IPS DF 4.7 (cell line): ENCODE data around the gene CBFA2T3.
"Not testable (repeated sequence)": the region's sequence is repeated elsewhere in the genome, so short reads cannot be mapped to it uniquely, and the experiment has no call there.

Experiments used
- DNase-seq: peaks from one replicate; pipeline ENCODE4 v3.0.0-alpha.2; 2013; ENCODE audit warnings: low spot score; ENCODE audit errors: extremely low read depth

CBFA2T3 gene

DNA sequence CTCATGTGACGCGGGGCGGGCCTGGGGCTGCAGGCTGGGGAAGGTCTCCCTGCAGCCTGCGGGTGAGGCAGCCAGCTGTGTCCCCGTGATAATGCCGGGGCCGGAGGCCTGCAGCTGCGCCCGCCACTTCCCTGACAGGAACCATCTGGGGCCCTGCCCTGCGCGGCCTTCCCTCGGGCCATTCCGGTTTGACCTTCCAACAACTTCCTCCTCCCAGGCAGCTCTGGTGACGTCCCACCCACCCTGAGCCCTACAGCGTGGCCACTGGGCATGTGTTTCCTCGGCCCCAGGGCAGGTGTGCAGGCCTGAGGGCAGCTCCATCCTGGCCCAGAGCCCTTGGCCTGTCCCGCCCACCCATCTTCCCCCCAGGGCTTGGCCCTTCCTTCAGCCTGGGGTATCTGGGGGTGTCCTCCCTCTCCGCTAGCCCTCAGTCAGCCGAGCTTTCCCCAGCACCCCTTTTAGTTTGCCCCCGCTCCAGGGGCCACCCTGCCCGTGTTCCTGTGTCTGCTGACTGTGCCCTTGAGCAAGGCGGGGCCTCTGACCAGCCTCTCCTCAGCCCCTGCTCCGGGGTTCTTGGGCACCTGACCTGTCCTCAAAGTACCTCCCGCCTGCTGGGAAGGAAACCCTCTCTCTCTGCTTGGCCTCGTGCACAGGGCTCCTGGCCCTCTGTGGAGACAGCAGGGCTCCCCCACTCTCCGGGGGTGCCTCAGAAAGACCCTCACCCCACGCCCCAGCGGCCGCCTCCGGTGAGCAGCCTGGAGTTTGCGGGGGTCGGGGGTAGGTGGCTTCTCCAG lies at the start of gene CBFA2T3:
Gene CBFA2T3 (minus strand): TSS at position 190 of the 794 bp plus-strand sequence. CDS start 400 bp downstream, outside the sequence.
- DNase-seq, result no peak

DNA sequence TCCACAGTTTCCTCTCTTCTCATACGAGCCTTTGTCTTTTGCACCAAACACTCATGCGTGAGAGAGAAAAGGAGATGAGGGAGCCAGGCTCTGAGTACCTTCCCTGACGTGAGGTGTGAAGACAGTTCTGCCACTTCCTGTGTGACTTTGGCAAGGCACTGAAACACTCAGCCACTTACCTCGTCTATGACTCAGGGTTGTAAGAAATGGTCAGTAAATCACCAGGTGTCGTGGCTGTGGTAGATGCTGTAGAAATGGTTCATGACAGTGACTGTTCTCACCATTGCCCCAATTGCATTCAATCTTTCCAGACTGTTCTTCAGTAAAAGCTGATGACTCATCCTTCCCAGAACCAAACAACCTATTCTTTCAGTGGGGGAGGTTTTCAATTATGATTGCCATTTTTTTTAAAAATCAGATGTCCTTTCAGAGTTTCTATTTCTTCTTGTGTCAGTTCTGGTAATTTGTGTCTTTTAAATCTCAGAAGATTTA lies 49.2 kb upstream of the CBFA2T3 start:
- DNase-seq, result no peak

GRCh38 chr16:89025636-89026035 lies 48.6 kb upstream of the CBFA2T3 start:
- DNase-seq, result no peak

DNA sequence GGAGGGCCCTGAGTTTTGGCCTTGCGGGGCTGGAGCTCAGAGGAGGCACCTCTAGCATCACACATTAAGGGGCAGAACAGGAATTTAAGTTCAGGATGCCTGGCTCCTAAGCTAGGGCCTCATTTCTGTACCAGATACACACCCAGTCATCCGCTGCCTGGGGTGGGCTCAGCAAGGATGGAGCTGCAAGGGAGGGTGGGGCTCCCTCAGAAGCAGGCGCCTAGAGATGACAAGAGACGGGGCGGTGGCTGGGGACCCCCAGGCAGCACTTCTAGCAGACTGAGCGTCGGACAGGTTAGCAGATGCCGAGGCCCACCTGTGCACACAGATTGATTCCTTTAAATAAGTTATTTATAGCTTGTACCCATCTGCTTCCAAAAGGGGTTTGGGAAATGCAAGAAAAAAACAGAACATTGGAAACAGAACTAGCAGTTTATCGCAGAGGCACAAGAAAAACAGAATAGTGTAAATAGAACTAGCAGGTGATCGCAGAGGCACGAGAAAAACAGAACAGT lies 47.6 kb upstream of the CBFA2T3 start:
- no peak for DNase-seq

GRCh38 chr16:89023621-89024511 lies 46.9 kb upstream of the CBFA2T3 start:
- no peak for DNase-seq

- DNase-seq, result no peak
These were observed 46.1 kb upstream of the CBFA2T3 start for GRCh38 chr16:89023151-89023551.

- no peak for DNase-seq
These were observed 45.2 kb upstream of the CBFA2T3 start for GRCh38 chr16:89022051-89022836.

GRCh38 chr16:89020925-89021595 lies 44.1 kb upstream of the CBFA2T3 start:
- no peak for DNase-seq

GRCh38 chr16:89020068-89020924 lies 43.3 kb upstream of the CBFA2T3 start:
- no peak for DNase-seq

GRCh38 chr16:89019511-89019910 lies 42.5 kb upstream of the CBFA2T3 start:
- no peak for DNase-seq

- DNase-seq, result no peak
These were observed 41.5 kb upstream of the CBFA2T3 start for GRCh38 chr16:89018282-89019158.

GRCh38 chr16:89017543-89018281 lies 40.7 kb upstream of the CBFA2T3 start:
- DNase-seq, result no peak

- not testable (repeated sequence) for DNase-seq
These were observed 39.6 kb upstream of the CBFA2T3 start for GRCh38 chr16:89016561-89016960.

- no peak for DNase-seq
These were observed 38.4 kb upstream of the CBFA2T3 start for GRCh38 chr16:89015271-89015859.

DNA sequence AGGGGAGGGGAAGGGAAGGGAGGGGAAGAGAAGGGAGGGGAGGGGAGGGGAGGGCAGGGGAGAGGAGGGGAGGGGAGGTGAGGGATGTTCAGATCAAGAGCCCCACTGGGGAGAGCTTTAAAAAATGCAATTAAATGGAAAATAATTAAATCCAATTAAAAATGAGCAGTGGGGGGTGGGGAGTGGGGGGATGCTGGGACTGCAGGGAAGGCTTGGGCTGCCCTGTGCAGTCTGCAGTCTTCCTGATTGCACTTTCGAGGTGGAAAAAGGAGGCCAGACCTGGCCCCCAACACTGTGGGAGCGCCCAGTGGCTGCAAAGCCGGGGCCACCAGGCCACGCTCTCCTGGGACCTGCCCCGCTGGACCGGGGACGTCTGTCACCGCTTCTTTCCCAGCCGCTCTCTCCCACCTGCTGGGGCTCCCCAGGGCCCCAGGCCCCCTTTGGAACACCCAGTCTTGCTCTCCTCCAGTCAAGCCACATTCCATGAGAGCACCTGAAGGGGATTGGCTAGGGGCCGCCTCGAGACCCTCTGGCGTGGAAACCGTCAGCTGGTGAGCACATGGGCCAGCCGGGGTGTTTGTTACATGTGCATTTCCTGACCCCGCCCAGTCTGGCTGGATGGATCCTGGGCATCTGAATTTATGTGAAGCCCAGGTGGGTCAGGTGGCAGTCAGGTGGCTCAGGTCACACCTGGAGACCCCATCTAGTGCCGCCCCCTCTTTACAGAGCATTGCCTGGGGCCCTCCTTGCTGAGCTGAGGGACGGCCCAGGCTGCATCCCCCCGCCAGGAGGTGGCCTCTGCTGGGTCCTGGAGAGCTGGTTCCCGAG lies 37.6 kb upstream of the CBFA2T3 start:
- DNase-seq, result no peak

DNA sequence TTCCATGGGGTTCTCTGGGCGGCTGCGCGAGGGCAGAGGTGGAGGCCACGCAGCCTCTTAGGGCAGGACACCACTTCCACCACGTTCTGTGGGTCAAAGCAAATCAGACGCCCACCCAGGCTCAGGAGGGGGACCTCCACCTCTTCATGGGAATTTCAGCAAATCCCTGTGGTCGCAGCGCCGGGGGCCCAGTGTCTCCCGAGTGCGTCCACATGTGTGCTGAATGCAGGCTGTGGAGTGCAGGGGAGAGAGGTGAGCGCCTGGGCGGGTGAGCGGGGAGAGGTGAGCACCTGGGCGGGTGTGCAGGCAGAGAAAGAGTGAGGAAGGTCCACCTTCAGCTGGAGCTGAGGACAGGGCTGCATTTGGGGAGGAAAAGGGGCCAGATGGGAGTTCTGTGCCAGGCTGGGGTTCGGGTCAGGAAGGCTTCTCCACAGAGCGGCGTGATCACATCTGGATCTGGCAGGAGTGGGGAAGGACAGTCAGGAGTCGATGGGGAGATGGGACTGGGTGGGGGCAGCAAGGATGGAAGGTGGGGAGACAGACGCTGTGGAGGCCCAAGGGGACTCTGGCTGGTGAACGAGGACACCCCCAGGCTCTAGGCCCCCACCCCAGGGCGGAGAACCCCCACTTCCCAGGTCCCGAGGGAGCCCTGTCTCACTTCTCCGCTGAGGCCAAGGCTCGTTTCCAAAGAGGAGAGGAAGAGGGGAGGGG lies 36.8 kb upstream of the CBFA2T3 start:
- DNase-seq, result no peak
